Activated CD4-positive, alpha-beta T cell treated with anti-CD3 and anti-CD28 coated beads, Interleukin-2, amount 10 ng/mL, durations not matched to agents 7 days and 5 days (primary cell): Measurements from ENCODE around the gene SCAF8. TPM values are rescaled to one million over a fixed set of nuclear protein-coding genes. Genes with fewer than 3 reads are reported as not detected.
A peak's percentile ranks its signal among the peaks of the same experiment; 100 is the strongest.
"Not testable (repeated sequence)": the region's sequence is repeated elsewhere in the genome, so short reads cannot be mapped to it uniquely, and the experiment has no call there.

Experiments
- CTCF ChIA-PET: fragments of 350-600 bp; sonication (Branson Sonifier 250); formaldehyde crosslinking; loops from one replicate; lab custom pipeline; 2021; ENCODE audit warnings: antibody characterized with exemption; lab: Charles Lee
- POLR2A ChIA-PET: fragments of 350-600 bp; sonication (Branson Sonifier 250); formaldehyde crosslinking; loops from one replicate; lab custom pipeline; 2021; ENCODE audit warnings: antibody characterized with exemption; lab: Charles Lee
- DNase-seq: peaks from one replicate; pipeline ENCODE4 v3.0.0-alpha.2; 2020
- H3K27ac Mint-ChIP-seq: one replicate; pipeline ENCODE4 v1.8.0; 2021; ENCODE audit warnings: mild to moderate bottlenecking, moderate library complexity, mixed read lengths
- H3K27me3 Mint-ChIP-seq: one replicate; pipeline ENCODE4 v1.8.0; 2021; ENCODE audit warnings: mixed read lengths
- H3K36me3 Mint-ChIP-seq: one replicate; pipeline ENCODE4 v1.8.0; 2021; ENCODE audit warnings: low read depth, mixed read lengths
- H3K4me1 Mint-ChIP-seq: one replicate; pipeline ENCODE4 v1.8.0; 2021; ENCODE audit warnings: mixed read lengths
- H3K4me3 Mint-ChIP-seq: one replicate; pipeline ENCODE4 v1.8.0; 2021; ENCODE audit warnings: mild to moderate bottlenecking, moderate library complexity, mixed read lengths
- H3K9me3 Mint-ChIP-seq: one replicate; pipeline ENCODE4 v1.8.0; 2021; ENCODE audit warnings: mixed read lengths
- total RNA-seq, 2 experiments: library from RNA; stranded (reverse); gene quantifications; one replicate each; pipeline ENCODE4 v1.2.3, GENCODE V29; 2021

Gene SCAF8
- total RNA-seq, 2 experiments from 2014 or later = 44.3 to 53.3 TPM

GRCh38 chr6:154715446-154715845, 17.8 kb upstream of the SCAF8 start:
- H3K9me3 Mint-ChIP-seq = peaks cover 13% of the 10 kb centered on the region
- no peaks in the 10 kb centered on the region for H3K4me1 Mint-ChIP-seq
- H3K4me3 Mint-ChIP-seq = no peak overlapping the region
- POLR2A ChIA-PET = no interaction called here
- H3K27me3 Mint-ChIP-seq = no peaks in the 10 kb centered on the region
- CTCF ChIA-PET = no interaction called here
- no peak for DNase-seq
- peaks cover 2% of the 10 kb centered on the region for H3K36me3 Mint-ChIP-seq
- no peak overlapping the region for H3K27ac Mint-ChIP-seq

GRCh38 chr6:154716350-154716749, 16.9 kb upstream of the SCAF8 start:
- H3K4me3 Mint-ChIP-seq, H3K27ac Mint-ChIP-seq, CTCF ChIA-PET, DNase-seq, H3K36me3 Mint-ChIP-seq, H3K27me3 Mint-ChIP-seq, POLR2A ChIA-PET, H3K4me1 Mint-ChIP-seq: not testable (repeated sequence)
- H3K9me3 Mint-ChIP-seq = peaks cover 14% of the 10 kb centered on the region

- Mint-ChIP-seq H3K4me1 (peaks cover 2% of the 10 kb centered on the region), H3K4me3 (no peak overlapping the region), H3K27ac (no peak overlapping the region), H3K27me3 (peaks cover 4% of the 10 kb centered on the region), H3K36me3 (peaks cover 2% of the 10 kb centered on the region), H3K9me3 (peaks cover 17% of the 10 kb centered on the region)
- no peak for DNase-seq
- CTCF ChIA-PET = interaction anchor here (0.6 to 1.4 kb wide), 4 partner anchors 26 to 360 kb away, joined by 3 to 4 read pairs (median 3); no protein-coding TSS in a partner anchor
- POLR2A ChIA-PET = no interaction called here
Measured at GRCh38 chr6:154719433-154719832, 13.8 kb upstream of the SCAF8 start.

GRCh38 chr6:154719854-154720253, 13.4 kb upstream of the SCAF8 start:
- peaks cover 2% of the 10 kb centered on the region for H3K36me3 Mint-ChIP-seq
- POLR2A ChIA-PET = no interaction called here
- H3K27me3 Mint-ChIP-seq = peaks cover 4% of the 10 kb centered on the region
- CTCF ChIA-PET = interaction anchor here (0.6 to 1.4 kb wide), 2 partner anchors 46 to 360 kb away, joined by 3 read pairs; no protein-coding TSS in a partner anchor
- peaks cover 2% of the 10 kb centered on the region for H3K4me1 Mint-ChIP-seq
- no peak overlapping the region for H3K27ac Mint-ChIP-seq
- H3K4me3 Mint-ChIP-seq = no peak overlapping the region
- no peak for DNase-seq
- H3K9me3 Mint-ChIP-seq = peaks cover 17% of the 10 kb centered on the region

- peaks cover 17% of the 10 kb centered on the region for H3K9me3 Mint-ChIP-seq
- peaks cover 2% of the 10 kb centered on the region for H3K36me3 Mint-ChIP-seq
- no peak for DNase-seq
- H3K27me3 Mint-ChIP-seq = peaks cover 4% of the 10 kb centered on the region
- ChIA-PET POLR2A (no interaction called here), CTCF (interaction anchor here (1.2 kb wide), 1 partner anchor 14 kb away, joined by 3 read pairs; no protein-coding TSS in a partner anchor)
- peaks cover 2% of the 10 kb centered on the region for H3K4me1 Mint-ChIP-seq
- no peak overlapping the region for H3K27ac Mint-ChIP-seq
- H3K4me3 Mint-ChIP-seq = no peak overlapping the region
Measured at GRCh38 chr6:154721460-154721859, 11.8 kb upstream of the SCAF8 start.

GRCh38 chr6:154726887-154727286, 6.3 kb upstream of the SCAF8 start:
- Mint-ChIP-seq H3K4me1 (peaks cover 3% of the 10 kb centered on the region), H3K9me3 (no peaks in the 10 kb centered on the region), H3K4me3 (no peak overlapping the region), H3K36me3 (no peaks in the 10 kb centered on the region), H3K27me3 (peaks cover 3% of the 10 kb centered on the region), H3K27ac (no peak overlapping the region)
- POLR2A ChIA-PET = no interaction called here
- DNase-seq = no peak
- CTCF ChIA-PET = interaction anchor here (0.6 kb wide), 1 partner anchor 92 kb away, joined by 3 read pairs; no protein-coding TSS in a partner anchor

GRCh38 chr6:154731296-154732218, 1.7 kb upstream of the SCAF8 start:
- H3K27me3 Mint-ChIP-seq = no peaks in the 10 kb centered on the region
- H3K4me1 Mint-ChIP-seq = peaks cover 30% of the 10 kb centered on the region
- CTCF ChIA-PET = no interaction called here
- H3K27ac Mint-ChIP-seq = peak overlapping the region; percentile 11
- DNase-seq = no peak
- H3K36me3 Mint-ChIP-seq = peaks cover 11% of the 10 kb centered on the region
- POLR2A ChIA-PET = no interaction called here
- no peaks in the 10 kb centered on the region for H3K9me3 Mint-ChIP-seq
- peak overlapping the region; percentile 33 for H3K4me3 Mint-ChIP-seq

GRCh38 chr6:154732538-154733182, 556 bp upstream of the SCAF8 start:
- CTCF ChIA-PET = no interaction called here
- H3K36me3 Mint-ChIP-seq = peaks cover 15% of the 10 kb centered on the region
- POLR2A ChIA-PET = no interaction called here
- H3K4me1 Mint-ChIP-seq = peaks cover 36% of the 10 kb centered on the region
- DNase-seq = no peak
- H3K9me3 Mint-ChIP-seq = no peaks in the 10 kb centered on the region
- no peaks in the 10 kb centered on the region for H3K27me3 Mint-ChIP-seq
- peak overlapping the region; percentile 90 for H3K27ac Mint-ChIP-seq
- peak overlapping the region; percentile 79 for H3K4me3 Mint-ChIP-seq

GRCh38 chr6:154733626-154734382, 588 bp downstream of the SCAF8 start:
- peak; percentile 88 for DNase-seq
- Mint-ChIP-seq H3K4me3 (peak overlapping the region; percentile 82), H3K27ac (peak overlapping the region; percentile 99), H3K36me3 (peaks cover 18% of the 10 kb centered on the region), H3K27me3 (no peaks in the 10 kb centered on the region), H3K9me3 (no peaks in the 10 kb centered on the region), H3K4me1 (peaks cover 47% of the 10 kb centered on the region)
- CTCF ChIA-PET = no interaction called here
- POLR2A ChIA-PET = no interaction called here

GRCh38 chr6:154736618-154737259, 3.5 kb downstream of the SCAF8 start:
- Mint-ChIP-seq H3K27me3 (no peaks in the 10 kb centered on the region), H3K27ac (no peak overlapping the region), H3K4me1 (peaks cover 52% of the 10 kb centered on the region), H3K36me3 (peaks cover 33% of the 10 kb centered on the region), H3K4me3 (no peak overlapping the region), H3K9me3 (no peaks in the 10 kb centered on the region)
- no peak for DNase-seq
- ChIA-PET CTCF (interaction anchor here (0.9 kb wide), 1 partner anchor 36 kb away, joined by 3 read pairs; no protein-coding TSS in a partner anchor), POLR2A (no interaction called here)

- H3K27me3 Mint-ChIP-seq = no peaks in the 10 kb centered on the region
- no peaks in the 10 kb centered on the region for H3K9me3 Mint-ChIP-seq
- no peak overlapping the region for H3K27ac Mint-ChIP-seq
- peaks cover 47% of the 10 kb centered on the region for H3K4me1 Mint-ChIP-seq
- no peak for DNase-seq
- H3K4me3 Mint-ChIP-seq = no peak overlapping the region
- ChIA-PET POLR2A (no interaction called here), CTCF (interaction anchor here (0.9 kb wide), 1 partner anchor 35 kb away, joined by 3 read pairs; no protein-coding TSS in a partner anchor)
- peaks cover 35% of the 10 kb centered on the region for H3K36me3 Mint-ChIP-seq
Measured at GRCh38 chr6:154737424-154737823, 4.2 kb downstream of the SCAF8 start.

- DNase-seq = no peak
- Mint-ChIP-seq H3K9me3 (peaks cover 3% of the 10 kb centered on the region), H3K4me3 (no peak overlapping the region), H3K4me1 (peaks cover 46% of the 10 kb centered on the region), H3K27me3 (no peaks in the 10 kb centered on the region), H3K27ac (no peak overlapping the region), H3K36me3 (peaks cover 41% of the 10 kb centered on the region)
- CTCF ChIA-PET = interaction anchor here (0.6 to 1.4 kb wide), 3 partner anchors 9 to 411 kb away, joined by 3 to 5 read pairs (median 3); no protein-coding TSS in a partner anchor
- POLR2A ChIA-PET = interaction anchor here (0.6 to 0.7 kb wide), 3 partner anchors 9 to 16 kb away, joined by 3 to 5 read pairs (median 3); no protein-coding TSS in a partner anchor
Measured at GRCh38 chr6:154738551-154738961, 5.3 kb downstream of the SCAF8 start.
